Liver (tissue), 3 donors: ENCODE measurements around the gene ODAD3.

Source experiments
- REST ChIP-seq: IDR thresholded peaks from 2 replicates; pipeline ENCODE4 v1.6.1; 2016; ENCODE audit warnings: antibody characterized with exemption, mild to moderate bottlenecking
- SP1 ChIP-seq: IDR thresholded peaks from 2 replicates; pipeline ENCODE4 v1.6.1; 2018; ENCODE audit warnings: antibody characterized with exemption, mild to moderate bottlenecking
- ZBTB33 ChIP-seq: IDR thresholded peaks from 2 replicates; pipeline ENCODE4 v1.6.1; 2016; ENCODE audit warnings: antibody characterized with exemption
- TF ChIP-seq, protein P1 (sequence below): fragments of 150-350 bp; IDR thresholded peaks from 2 replicates; pipeline ENCODE4 v1.5.1; 2017; ENCODE audit warnings: improper control_type of control experiment, low read depth, low read length; ENCODE audit not compliant: missing input control
- donor health status: healthy.
- donor health status: healthy.

- TF ChIP-seq SP1 (no peak), ZBTB33 (no peak), REST (no peak)
- TF ChIP-seq, protein P1, sequence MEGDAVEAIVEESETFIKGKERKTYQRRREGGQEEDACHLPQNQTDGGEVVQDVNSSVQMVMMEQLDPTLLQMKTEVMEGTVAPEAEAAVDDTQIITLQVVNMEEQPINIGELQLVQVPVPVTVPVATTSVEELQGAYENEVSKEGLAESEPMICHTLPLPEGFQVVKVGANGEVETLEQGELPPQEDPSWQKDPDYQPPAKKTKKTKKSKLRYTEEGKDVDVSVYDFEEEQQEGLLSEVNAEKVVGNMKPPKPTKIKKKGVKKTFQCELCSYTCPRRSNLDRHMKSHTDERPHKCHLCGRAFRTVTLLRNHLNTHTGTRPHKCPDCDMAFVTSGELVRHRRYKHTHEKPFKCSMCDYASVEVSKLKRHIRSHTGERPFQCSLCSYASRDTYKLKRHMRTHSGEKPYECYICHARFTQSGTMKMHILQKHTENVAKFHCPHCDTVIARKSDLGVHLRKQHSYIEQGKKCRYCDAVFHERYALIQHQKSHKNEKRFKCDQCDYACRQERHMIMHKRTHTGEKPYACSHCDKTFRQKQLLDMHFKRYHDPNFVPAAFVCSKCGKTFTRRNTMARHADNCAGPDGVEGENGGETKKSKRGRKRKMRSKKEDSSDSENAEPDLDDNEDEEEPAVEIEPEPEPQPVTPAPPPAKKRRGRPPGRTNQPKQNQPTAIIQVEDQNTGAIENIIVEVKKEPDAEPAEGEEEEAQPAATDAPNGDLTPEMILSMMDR: no peak
These were observed 23.4 kb upstream of the ODAD3 start for GRCh38 chr19:11458236-11458900.
